Left ventricle myocardium inferior (tissue), 1 donor: ENCODE results near the gene PLCL2. TPM values are rescaled to one million over a fixed set of nuclear protein-coding genes. Genes with fewer than 3 reads are reported as not detected.

Experiments
- DNase-seq: peaks from one replicate; pipeline ENCODE4 v3.0.0-alpha.2; 2020
- H3K27ac ChIP-seq: fragments of 200-600 bp; replicated peaks from 2 replicates; pipeline ENCODE4 v1.8.0; 2021
- H3K27me3 ChIP-seq: fragments of 200-600 bp; 2 replicates; pipeline ENCODE4 v1.8.0; 2021; ENCODE audit warnings: low read depth
- H3K36me3 ChIP-seq: fragments of 200-600 bp; 2 replicates; pipeline ENCODE4 v1.8.0; 2021
- H3K4me1 ChIP-seq: fragments of 200-600 bp; 2 replicates; pipeline ENCODE4 v1.8.0; 2021
- H3K4me3 ChIP-seq: fragments of 200-600 bp; 2 replicates; pipeline ENCODE4 v1.8.0; 2021; ENCODE audit warnings: mild to moderate bottlenecking, moderate library complexity
- H3K9me3 ChIP-seq: fragments of 200-600 bp; replicated peaks from 2 replicates; pipeline ENCODE4 v1.8.0; 2021
- CTCF ChIP-seq: fragments of 200-600 bp; IDR thresholded peaks from 2 replicates; pipeline ENCODE4 v1.8.0; 2021; ENCODE audit warnings: antibody characterized with exemption, mild to moderate bottlenecking, borderline replicate concordance
- intact Hi-C: fragments of 100-400 bp; cut with micrococcal nuclease; formaldehyde crosslinking; loops from one replicate; pipeline ENCODE4 v1.11.0; 2022
- total RNA-seq: library from RNA; stranded (reverse); fragmentation: NEBNext Ultra II Directional; extraction: Animal tissue kit (Norgen Biotek cat#: 25700); gene quantifications from one replicate; pipeline ENCODE4 v1.2.1, GENCODE V29; 2021
- donor health status: DM: no; HTN: yes; CAD: no; lungs with severe emphysema.

Gene PLCL2
- total RNA-seq, 1 donor from 2014 or later = 48.1 TPM

- TF ChIP-seq CTCF = no peak
- Histone ChIP-seq H3K4me1 (no peaks in the 10 kb centered on the region), H3K27me3 (no peaks in the 10 kb centered on the region), H3K27ac (no peak overlapping the region), H3K36me3 (no peaks in the 10 kb centered on the region), H3K9me3 (no peaks in the 10 kb centered on the region), H3K4me3 (no peak overlapping the region)
- intact Hi-C loops = no loop called here
- DNase-seq = no peak
Observed at GRCh38 chr3:16855497-16855896, 29.3 kb upstream of the PLCL2 start.

- Histone ChIP-seq H3K36me3 (no peaks in the 10 kb centered on the region), H3K4me1 (no peaks in the 10 kb centered on the region), H3K4me3 (no peak overlapping the region), H3K9me3 (peaks cover 8% of the 10 kb centered on the region), H3K27me3 (no peaks in the 10 kb centered on the region), H3K27ac (no peak overlapping the region)
- intact Hi-C loops = no loop called here
- no peak for DNase-seq
- no peak for TF ChIP-seq CTCF
Observed at GRCh38 chr3:16860234-16860633, 24.5 kb upstream of the PLCL2 start.

- intact Hi-C loops = no loop called here
- Histone ChIP-seq H3K9me3 (peaks cover 8% of the 10 kb centered on the region), H3K27ac (no peak overlapping the region)
Observed at GRCh38 chr3:16861432-16861831, 23.3 kb upstream of the PLCL2 start.

GRCh38 chr3:16864610-16865313 is 20.0 kb upstream of the PLCL2 start:
- intact Hi-C loops = no loop called here
- DNase-seq = no peak
- H3K27ac ChIP-seq = no peak overlapping the region
- no peaks in the 10 kb centered on the region for H3K4me1 ChIP-seq
- no peak overlapping the region for H3K4me3 ChIP-seq
- peaks cover 8% of the 10 kb centered on the region for H3K9me3 ChIP-seq
- TF ChIP-seq CTCF = no peak
- no peaks in the 10 kb centered on the region for H3K36me3 ChIP-seq
- no peaks in the 10 kb centered on the region for H3K27me3 ChIP-seq

More at GRCh38 chr3:16861432-16861831, 23.3 kb upstream of the PLCL2 start:
- Histone ChIP-seq H3K4me1 (no peaks in the 10 kb centered on the region), H3K36me3 (no peaks in the 10 kb centered on the region), H3K4me3 (no peak overlapping the region), H3K27me3 (no peaks in the 10 kb centered on the region)
- no peak for DNase-seq
- TF ChIP-seq CTCF = no peak

- TF ChIP-seq CTCF = no peak
- no peak for DNase-seq
Observed at GRCh38 chr3:16865335-16865734, 19.4 kb upstream of the PLCL2 start.

More at GRCh38 chr3:16865335-16865734, 19.4 kb upstream of the PLCL2 start:
- H3K36me3 ChIP-seq = no peaks in the 10 kb centered on the region
- no peaks in the 10 kb centered on the region for H3K4me1 ChIP-seq
- no peak overlapping the region for H3K4me3 ChIP-seq
- H3K27ac ChIP-seq = no peak overlapping the region
- intact Hi-C loops = no loop called here
- peaks cover 8% of the 10 kb centered on the region for H3K9me3 ChIP-seq
- H3K27me3 ChIP-seq = no peaks in the 10 kb centered on the region
